Mononuclear cell (primary cell): ENCODE results near the gene ANKMY1. TPM values are rescaled to one million over a fixed set of nuclear protein-coding genes. Genes with fewer than 3 reads are reported as not detected.
"Not testable (repeated sequence)": the region's sequence is repeated elsewhere in the genome, so short reads cannot be mapped to it uniquely, and the experiment has no call there.

Experiments
- H3K27me3 ChIP-seq: 2 replicates; pipeline ENCODE4 v1.6.0; 2011; ENCODE audit warnings: low read length, control low read depth; ENCODE audit not compliant: insufficient read depth
- H3K4me1 ChIP-seq: 2 replicates; pipeline ENCODE4 v1.5.1; 2011; ENCODE audit warnings: mild to moderate bottlenecking, low read length, control low read depth; ENCODE audit not compliant: insufficient read depth
- H3K4me3 ChIP-seq: 2 replicates; pipeline ENCODE4 v1.5.1; 2011; ENCODE audit warnings: mild to moderate bottlenecking, low read length, moderate library complexity
- H3K9me3 ChIP-seq: 2 replicates; pipeline ENCODE4 v1.5.1; 2011; ENCODE audit warnings: low read depth, mild to moderate bottlenecking, control low read depth, low read length
- total RNA-seq: library from RNA; depleted of rRNA; stranded (reverse); fragments of >200 nt; gene quantifications from one replicate; pipeline ENCODE4 v1.2.3, GENCODE V29; 2012

The ANKMY1 gene
- total RNA-seq, 1 donor = 24.1 TPM

- no peak overlapping the region for H3K4me3 ChIP-seq
- no peaks in the 10 kb centered on the region for H3K4me1 ChIP-seq
- H3K9me3 ChIP-seq = no peaks in the 10 kb centered on the region
- H3K27me3 ChIP-seq = no peaks in the 10 kb centered on the region
Measured at GRCh38 chr2:240538031-240538780, 19.6 kb downstream of the ANKMY1 start.

GRCh38 chr2:240532031-240532775, 25.6 kb downstream of the ANKMY1 start:
- peaks cover 20% of the 10 kb centered on the region for H3K9me3 ChIP-seq
- H3K4me1 ChIP-seq = no peaks in the 10 kb centered on the region
- H3K4me3 ChIP-seq = no peak overlapping the region

DNA sequence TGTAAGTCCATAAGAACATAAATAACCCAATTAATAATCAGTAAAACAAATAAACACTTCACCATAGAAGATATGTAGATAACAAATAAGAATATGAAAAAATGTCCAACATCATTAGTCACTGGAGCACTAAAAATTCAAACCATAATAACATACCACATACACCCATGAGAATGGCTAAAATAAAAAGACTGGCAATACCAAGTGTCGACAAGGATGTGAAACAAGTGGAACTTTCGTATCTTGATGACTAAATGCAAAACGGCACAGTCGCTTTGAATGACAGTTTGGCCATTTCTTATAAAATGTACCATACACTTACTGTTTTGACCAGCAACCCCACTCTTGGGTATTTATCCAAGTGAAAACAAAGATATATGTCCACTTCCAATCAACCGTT, 26.8 kb downstream of the ANKMY1 start:
- H3K9me3 ChIP-seq = peaks cover 20% of the 10 kb centered on the region
- H3K4me1 ChIP-seq = no peaks in the 10 kb centered on the region
- no peak overlapping the region for H3K4me3 ChIP-seq
- no peaks in the 10 kb centered on the region for H3K27me3 ChIP-seq

More at GRCh38 chr2:240532031-240532775, 25.6 kb downstream of the ANKMY1 start:
- H3K27me3 ChIP-seq = no peaks in the 10 kb centered on the region

DNA sequence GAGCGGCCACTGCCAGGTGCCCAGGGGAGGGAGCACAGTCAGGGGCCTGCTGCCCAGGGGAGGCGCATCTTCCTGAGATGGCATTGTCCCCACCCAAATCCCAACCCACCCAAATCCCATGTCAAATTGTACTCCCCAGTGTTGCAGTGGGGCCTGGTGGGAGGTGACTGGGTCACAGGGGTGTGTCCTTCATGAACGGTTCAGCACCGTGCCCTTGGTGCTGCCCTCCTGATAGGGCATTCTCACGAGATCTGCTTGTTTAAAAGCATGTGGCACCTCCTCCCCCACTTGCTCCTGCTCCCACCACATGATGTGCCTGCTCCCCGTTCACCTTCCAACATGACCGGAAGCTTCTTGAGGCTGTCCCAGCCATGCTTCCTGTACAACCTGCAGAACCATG, 27.6 kb downstream of the ANKMY1 start:
- Histone ChIP-seq H3K9me3 (peaks cover 20% of the 10 kb centered on the region), H3K4me3 (no peak overlapping the region), H3K4me1 (no peaks in the 10 kb centered on the region), H3K27me3 (no peaks in the 10 kb centered on the region)

DNA sequence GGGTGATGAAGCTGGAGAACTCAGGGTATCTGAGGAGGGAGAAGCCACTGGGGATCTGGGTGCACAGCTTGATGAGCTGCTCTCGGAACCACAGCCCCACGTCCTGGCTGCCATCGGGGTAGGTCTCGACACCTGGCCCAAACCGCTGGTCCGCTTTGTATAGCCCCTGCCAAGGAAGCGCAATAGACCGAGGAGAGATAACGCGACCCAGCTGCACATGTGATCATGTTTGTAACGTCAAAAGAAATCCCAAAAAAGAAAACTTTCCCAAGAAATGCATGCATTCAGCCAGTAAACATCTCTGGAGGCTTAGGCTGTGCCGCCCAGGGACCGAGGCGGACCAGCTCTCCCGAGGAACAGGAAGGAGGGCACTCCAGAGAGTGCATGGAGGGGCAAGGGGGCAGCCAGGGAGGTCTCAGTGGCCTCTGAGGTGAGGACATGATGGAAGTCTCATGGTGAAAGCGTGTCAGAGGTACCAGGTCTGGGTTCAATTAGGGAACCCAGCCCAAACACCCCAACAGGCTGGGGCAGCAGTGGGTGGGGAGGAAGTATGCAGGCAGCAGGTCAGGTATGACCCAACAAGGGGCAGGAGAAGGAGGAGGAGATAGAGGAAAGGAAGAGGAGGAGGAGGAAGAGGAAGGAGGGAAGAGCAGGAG, 28.3 kb downstream of the ANKMY1 start:
- H3K4me1 ChIP-seq = no peaks in the 10 kb centered on the region
- no peaks in the 10 kb centered on the region for H3K27me3 ChIP-seq
- H3K4me3 ChIP-seq = no peak overlapping the region
- H3K9me3 ChIP-seq = peaks cover 26% of the 10 kb centered on the region

GRCh38 chr2:240528406-240529040, 29.3 kb downstream of the ANKMY1 start:
- no peaks in the 10 kb centered on the region for H3K27me3 ChIP-seq

GRCh38 chr2:240527153-240527750, 30.5 kb downstream of the ANKMY1 start:
- H3K27me3 ChIP-seq = no peaks in the 10 kb centered on the region
- peaks cover 20% of the 10 kb centered on the region for H3K9me3 ChIP-seq
- no peaks in the 10 kb centered on the region for H3K4me1 ChIP-seq
- H3K4me3 ChIP-seq = no peak overlapping the region

More at GRCh38 chr2:240528406-240529040, 29.3 kb downstream of the ANKMY1 start:
- H3K4me3 ChIP-seq = no peak overlapping the region
- no peaks in the 10 kb centered on the region for H3K4me1 ChIP-seq
- H3K9me3 ChIP-seq = peaks cover 26% of the 10 kb centered on the region

DNA sequence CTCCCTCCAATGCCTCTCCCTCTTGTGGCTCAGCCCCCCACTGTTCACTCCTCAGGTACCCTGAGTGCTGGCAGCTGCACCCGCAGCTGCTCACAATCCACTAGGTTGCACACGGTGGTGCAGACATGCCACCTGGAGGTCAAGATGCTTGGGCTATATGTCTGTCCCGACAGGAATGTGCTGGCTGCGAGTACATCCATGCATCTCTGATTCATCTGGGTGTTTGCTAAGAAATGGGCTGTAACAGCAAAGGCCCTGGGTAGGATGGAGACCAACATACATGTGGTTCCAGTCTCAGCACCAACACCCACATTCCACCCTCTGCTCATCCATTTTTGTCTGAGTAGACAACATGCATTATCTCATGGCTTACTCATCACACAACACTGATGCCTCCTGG, 31.3 kb downstream of the ANKMY1 start:
- no peaks in the 10 kb centered on the region for H3K4me1 ChIP-seq
- no peak overlapping the region for H3K4me3 ChIP-seq
- H3K9me3 ChIP-seq = peaks cover 13% of the 10 kb centered on the region
- no peaks in the 10 kb centered on the region for H3K27me3 ChIP-seq

GRCh38 chr2:240525802-240526201, 32.0 kb downstream of the ANKMY1 start:
- Histone ChIP-seq H3K27me3 (no peaks in the 10 kb centered on the region), H3K4me3 (no peak overlapping the region), H3K9me3 (peaks cover 6% of the 10 kb centered on the region), H3K4me1 (no peaks in the 10 kb centered on the region)

DNA sequence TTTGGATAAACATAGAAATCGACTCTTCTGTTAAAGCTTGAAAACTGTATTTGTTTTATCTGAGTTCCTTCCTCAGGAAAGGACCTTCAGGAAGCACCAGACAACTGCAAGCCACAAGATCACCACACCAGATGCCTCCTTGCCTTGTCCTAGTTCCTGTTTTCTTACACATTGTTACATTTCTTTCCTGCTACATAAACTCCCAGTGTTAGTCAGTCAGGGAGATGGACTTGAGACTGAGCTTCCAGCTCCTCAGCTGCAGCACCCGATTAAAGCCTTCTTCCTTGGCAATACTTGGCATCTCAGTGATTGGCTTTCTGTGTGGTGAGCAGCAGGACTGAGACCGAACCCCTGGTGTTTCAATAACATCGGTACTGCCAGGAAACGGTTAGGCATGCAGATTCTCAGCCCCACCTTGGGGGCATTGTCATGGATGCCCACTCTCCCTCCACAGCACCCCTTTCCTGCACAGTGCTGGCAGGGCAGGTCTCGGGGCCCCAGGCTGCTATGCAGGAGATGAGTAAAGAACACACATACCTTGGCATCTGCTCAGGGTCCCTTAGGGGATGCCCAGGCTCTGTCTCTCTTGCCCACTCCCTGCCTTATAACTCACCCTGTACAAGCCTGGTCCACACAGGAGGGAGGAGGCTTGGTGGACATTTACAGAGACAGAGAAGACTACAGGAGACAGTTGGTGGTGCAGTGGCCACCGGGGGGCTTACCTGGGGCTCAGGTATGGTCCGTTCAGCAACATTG, 32.6 kb downstream of the ANKMY1 start:
- Histone ChIP-seq H3K27me3 (no peaks in the 10 kb centered on the region), H3K4me1 (no peaks in the 10 kb centered on the region), H3K9me3 (peaks cover 6% of the 10 kb centered on the region), H3K4me3 (no peak overlapping the region)

DNA sequence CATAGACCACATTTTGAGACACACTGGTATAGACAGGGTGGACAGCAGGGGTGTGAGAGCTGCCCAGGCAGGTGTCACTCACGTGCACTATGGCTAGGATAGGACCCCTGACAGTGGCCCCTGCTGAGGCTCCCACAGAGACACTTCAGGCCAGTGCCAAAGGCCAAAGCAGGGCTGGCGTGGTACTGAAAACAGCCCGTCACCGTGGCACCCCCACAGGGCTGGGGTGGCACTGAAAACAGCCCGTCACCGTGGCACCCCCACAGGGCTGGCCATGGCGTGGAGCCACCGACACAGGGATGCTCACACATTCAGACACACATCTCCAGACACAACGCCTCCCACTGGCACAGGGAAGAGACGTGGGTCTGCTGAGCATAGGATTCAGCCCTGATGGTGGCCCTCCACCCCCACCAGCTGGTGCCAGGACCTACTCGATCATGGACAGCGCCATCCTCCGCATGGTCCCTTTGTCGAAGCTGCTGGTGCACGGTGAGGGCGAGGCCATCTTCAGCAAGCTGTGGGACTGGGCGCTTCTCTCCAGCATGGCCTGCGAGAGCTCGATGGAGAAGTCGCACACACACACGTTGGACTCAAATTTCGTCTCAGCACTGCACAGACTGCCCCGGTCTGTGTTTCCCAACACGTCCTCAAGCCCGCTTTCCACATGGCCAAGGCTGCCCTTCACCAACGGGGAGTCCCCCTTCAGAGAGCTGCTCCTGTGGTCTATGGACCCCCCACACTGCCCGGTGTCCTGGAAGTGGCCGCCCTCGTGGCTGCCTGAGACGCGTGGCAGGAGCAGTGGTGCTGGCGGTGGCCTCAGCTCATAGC, 34.1 kb downstream of the ANKMY1 start:
- H3K4me1 ChIP-seq = no peaks in the 10 kb centered on the region
- H3K4me3 ChIP-seq = no peak overlapping the region
- peaks cover 6% of the 10 kb centered on the region for H3K9me3 ChIP-seq
- H3K27me3 ChIP-seq = no peaks in the 10 kb centered on the region

- peaks cover 6% of the 10 kb centered on the region for H3K9me3 ChIP-seq
Measured at GRCh38 chr2:240522406-240522805, 35.4 kb downstream of the ANKMY1 start.

DNA sequence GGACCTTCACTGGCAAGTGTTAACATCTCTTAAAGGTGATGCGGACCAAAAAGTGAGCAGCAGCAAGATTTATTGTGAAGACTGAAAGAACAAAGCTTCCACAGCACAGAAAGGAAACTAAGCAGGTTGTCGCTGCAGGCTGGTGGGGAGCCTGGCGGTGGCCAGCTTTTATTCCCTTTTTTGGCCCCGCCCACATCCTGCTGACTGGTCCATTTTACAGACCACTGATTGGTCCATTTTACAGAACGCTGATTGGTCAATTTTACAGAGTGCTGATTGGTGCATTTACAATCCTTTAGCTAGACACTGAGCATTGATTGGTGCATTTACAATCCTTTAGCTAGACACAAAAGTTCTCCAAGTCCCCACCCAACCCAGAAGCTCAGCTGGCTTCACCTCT, 35.9 kb downstream of the ANKMY1 start:
- H3K27me3 ChIP-seq, H3K4me1 ChIP-seq, H3K9me3 ChIP-seq, H3K4me3 ChIP-seq: not testable (repeated sequence)

More at GRCh38 chr2:240522406-240522805, 35.4 kb downstream of the ANKMY1 start:
- Histone ChIP-seq H3K4me3 (no peak overlapping the region), H3K4me1 (no peaks in the 10 kb centered on the region), H3K27me3 (no peaks in the 10 kb centered on the region)
